ENCODE measurements around the gene SLC6A2.

Gene SLC6A2

DNA sequence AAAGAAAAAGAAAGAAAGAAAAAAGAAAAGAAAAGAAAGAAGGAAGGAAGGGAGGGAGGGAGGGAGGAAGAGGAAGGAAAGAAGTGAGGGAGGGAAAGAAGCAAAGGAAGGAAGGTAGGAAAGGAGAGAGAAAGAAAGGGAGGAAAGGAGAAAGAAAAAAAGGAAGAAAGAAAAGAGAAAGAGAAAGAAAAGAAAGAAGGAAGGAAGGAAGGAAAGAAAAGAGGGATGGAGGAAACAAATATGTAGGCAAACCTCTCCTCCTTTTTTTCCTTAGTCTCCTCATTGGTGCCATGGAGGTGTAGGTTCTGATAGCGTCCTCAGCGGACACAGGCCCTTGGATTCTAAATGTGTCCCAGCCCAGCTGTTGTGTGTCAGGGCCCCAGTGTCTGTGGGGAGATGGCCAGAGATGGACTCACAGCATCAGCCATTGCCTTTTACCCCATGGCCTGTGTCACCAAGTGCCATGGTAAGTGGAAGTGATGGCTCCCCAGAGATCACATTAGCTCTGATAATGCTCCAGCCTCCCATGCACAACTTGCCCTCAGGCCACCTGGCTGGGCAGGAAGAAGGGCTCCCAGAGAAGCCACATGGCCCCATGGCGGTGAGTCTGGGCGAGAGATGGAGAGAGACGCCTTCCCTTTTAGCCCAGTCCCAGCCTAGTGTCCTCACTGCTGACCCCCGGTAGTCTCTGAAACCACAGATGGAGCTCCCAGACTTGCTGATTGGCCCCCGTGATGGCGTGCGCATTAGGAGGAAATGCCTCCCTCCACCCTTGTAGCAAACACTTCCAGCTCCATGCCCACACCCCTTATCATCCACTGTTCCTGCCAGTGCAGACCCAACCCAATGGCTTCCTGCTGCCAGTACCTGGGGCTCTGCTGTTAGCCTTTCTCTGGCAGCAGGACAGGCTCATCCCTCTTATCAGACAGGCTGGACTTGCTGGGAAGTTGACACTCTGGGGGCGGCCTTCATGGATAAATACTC is 3.7 kb upstream of the SLC6A2 start:
- DNase-seq, result no peak

DNA sequence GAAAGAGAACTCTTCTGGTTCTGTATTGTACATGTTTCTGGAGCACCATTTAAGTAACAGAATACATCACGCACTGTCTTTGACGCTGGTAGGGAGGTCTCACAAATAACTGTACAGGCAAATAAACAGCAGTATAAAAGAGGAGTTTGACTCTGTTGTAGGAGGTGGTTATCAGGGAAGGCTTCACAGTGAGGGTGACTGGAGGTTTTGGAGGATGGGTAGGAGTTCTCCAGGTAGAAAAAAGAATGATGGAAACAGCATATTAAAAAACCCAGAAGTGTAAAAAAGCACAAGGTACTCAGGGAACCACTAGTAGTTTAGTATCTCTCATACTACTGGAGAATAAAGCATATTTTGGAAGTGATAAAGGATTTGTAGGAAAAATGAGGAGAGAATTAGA is 2.7 kb upstream of the SLC6A2 start:
- no peak for DNase-seq

GRCh38 chr16:55655381-55655896 is 349 bp upstream of the SLC6A2 start:
- no peak for DNase-seq

DNA sequence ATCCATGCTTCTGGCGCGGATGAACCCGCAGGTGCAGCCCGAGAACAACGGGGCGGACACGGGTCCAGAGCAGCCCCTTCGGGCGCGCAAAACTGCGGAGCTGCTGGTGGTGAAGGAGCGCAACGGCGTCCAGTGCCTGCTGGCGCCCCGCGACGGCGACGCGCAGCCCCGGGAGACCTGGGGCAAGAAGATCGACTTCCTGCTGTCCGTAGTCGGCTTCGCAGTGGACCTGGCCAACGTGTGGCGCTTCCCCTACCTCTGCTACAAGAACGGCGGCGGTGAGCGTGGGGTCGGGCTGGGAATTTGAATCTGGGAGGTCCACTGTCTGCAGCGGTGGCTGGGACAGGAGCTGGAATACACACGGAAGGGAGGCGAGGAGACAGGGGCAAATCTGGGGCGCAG is 904 bp downstream of the SLC6A2 start:
- DNase-seq, result no peak

DNA sequence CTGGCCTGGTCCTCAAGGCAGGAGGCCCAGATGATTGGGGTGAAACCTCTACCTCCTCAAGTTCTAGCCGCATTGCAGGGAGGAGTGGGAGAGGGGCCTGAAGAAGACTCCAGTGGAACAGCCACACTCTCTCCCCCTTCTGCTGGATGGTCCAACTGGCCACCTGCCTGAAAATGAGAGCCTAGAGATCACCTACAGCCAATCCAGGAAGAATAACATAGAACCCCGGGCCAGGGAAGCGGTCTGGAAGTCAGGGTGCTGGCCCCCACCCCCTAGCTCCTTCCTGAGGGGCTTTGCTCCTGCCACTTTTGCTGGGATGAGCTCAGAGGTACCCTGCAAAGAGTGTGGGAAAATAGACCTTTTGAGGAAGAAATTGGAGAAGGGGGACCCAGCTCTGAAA is 1.8 kb downstream of the SLC6A2 start:
- DNase-seq, result no peak

DNA sequence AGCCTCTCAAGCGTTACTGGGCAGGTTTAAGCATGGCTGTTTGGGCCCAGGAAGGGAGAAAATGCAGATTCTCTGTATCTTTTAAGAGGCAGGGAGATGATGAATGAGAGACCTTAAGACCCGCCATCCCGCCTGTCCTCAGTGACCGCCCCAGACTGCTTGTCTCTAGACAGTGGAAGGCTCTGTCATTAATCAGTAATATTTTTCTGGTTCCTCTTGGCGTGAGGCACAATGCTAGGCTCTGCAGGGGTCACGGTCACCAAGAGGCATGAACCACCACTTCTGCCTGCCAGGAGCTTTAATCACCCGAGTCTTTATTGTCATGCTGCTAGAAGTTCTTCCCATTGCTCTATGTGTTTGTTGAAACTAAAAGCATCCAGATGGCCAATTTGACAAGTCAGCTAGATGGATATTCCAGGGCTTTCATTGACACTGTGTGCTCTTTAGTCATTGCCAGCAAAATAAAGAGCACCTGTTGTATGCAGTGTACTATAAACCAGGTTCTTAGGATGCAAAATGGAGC is 3.2 kb downstream of the SLC6A2 start:
- no peak for DNase-seq

GRCh38 chr16:55660026-55660425 is 4.2 kb downstream of the SLC6A2 start:
- DNase-seq, result no peak

DNA sequence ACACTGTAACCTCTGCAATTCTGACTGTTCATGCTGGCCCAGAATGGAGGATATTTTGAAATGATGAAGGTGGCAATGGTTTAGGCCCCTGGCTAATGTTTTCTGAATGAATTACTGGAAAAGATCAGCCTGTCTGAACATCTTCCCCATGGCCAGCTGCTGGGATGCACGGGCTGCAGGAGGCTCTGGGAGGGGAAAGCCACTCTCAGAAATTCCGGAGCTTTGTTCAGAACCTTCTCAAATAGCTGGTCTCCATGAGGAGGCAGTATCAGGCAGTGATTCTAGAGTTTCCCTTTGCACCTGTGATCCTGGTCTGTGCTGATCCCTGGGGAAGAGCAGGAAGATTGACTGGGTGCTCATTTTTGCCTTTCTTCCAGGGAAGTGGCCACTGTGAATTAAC is 5.0 kb downstream of the SLC6A2 start:
- DNase-seq, result no peak

- DNase-seq, result no peak
Observed at GRCh38 chr16:55661941-55662643, 6.3 kb downstream of the SLC6A2 start.

DNA sequence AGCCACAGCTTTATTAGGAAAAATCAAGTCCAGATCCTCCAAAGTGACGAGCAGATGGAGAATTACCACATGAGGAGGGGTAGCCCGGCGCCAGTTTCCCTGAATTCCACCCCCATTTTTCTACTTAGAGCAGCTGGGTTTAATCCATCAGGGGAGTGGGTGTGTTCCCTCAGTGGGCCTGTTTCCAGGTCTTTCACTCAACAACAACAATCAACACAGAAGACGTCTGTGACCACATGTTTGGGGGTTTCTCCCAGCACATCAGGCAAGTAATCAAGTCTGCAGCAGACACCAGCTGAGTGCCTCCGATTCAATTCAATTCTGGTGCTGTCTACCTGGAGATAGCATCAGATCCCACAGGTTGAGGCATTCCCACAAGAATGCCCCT is 6.8 kb downstream of the SLC6A2 start:
- no peak for DNase-seq

- no peak for DNase-seq
Observed at GRCh38 chr16:55663225-55663624, 7.4 kb downstream of the SLC6A2 start.

DNA sequence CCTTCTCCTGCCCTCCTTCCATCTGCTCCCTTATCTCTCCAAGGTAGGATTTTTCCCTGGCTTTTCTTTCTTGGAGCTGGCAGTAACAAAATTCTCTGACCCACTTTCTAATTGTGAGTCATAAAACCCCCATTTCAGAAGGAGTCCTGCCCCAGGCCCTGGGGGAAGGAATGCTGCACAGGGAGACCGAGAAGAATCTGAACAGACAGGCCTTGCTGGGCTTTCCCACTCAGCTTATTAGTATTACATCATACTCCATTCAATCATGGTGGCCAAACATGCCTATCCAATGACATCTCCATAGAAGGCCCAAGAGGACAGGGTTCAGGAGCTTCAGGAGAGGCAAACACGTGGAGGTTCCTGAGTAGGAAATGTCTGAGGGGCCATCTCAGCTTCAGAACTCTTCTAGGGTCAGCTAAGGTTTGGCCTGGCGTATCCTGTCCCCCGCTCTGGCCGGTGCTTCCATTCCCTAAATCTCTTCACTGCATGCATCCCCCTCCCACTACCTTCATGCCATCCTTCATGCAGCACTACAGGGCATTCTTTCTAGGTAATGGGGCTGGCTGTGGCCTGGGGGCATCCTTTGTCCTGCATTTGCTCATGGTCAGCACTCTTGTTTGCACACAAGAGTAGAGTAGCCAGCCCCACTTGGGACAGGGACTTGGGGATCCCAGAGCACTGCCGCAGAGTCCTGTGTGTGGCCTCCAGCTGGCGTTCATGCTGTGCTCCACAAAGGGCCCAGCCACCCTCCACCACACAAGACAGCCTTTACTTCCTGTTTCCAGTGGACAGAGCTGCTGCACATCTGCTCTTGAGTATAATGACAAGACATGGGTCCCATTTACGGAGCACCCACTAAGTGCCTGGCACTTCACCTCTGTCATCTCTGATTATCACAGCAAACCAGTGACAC is 8.2 kb downstream of the SLC6A2 start:
- no peak for DNase-seq

- no peak for DNase-seq
Observed at GRCh38 chr16:55664786-55665407, 9.1 kb downstream of the SLC6A2 start.

DNA sequence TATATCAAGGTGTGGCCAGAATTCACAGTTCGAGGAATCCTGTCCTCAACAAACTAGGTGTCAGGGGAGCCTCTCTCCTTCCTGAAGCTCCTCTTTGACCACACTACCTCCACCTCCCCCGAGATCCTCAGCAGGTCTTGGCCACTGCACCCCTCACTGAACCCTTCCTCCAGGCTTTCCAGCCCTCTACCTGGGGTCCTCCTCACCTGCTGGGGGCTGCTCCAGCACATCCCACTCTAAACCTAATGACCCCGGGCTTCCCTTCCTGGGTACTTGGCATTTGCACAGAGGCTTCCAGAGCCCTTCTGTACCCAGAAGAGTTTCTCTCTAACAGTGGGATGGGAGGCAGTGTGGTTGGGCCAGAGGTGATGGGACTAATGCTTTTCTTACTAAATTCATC is 9.7 kb downstream of the SLC6A2 start:
- no peak for DNase-seq

DNA sequence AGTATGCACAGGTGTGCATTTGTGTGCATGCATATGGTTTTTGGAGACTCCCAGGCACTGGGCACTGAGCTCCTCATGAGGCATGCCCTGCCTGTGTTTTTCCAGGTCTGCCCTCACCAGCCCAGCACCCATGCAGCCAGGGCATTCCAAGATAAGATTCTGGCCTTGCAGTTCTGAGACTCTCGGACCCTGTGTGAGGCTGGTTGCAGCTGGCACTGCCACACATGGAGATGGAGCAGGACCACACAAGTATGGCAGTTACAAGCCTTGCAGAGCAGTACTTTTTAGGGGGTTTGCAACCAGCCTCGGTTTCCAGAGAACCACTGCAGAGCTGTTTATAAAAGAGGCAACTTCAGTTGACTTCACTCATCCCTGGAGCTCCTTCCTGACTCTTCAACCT is 10.2 kb downstream of the SLC6A2 start:
- DNase-seq, result no peak

- no peak for DNase-seq
Observed at GRCh38 chr16:55667753-55668152, 12.0 kb downstream of the SLC6A2 start.

GRCh38 chr16:55668340-55669281 is 12.8 kb downstream of the SLC6A2 start:
- no peak for DNase-seq

- no peak for DNase-seq
Observed at GRCh38 chr16:55671206-55671973, 15.6 kb downstream of the SLC6A2 start.

DNA sequence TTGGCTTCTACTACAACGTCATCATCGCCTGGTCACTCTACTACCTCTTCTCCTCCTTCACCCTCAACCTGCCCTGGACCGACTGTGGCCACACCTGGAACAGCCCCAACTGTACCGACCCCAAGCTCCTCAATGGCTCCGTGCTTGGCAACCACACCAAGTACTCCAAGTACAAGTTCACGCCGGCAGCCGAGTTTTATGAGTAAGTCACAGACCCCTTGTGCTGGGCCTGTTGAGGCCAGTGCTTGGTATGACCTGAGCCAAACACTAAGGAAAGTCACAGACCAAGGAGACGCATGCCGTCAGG is 16.1 kb downstream of the SLC6A2 start:
- DNase-seq, result no peak

GRCh38 chr16:55672471-55672870 is 16.7 kb downstream of the SLC6A2 start:
- no peak for DNase-seq
